ENCODE measurements around the gene TBC1D5.

GRCh38 chr3:17749705-17750293 lies 7.4 kb upstream of the TBC1D5 start:
- TF ChIP-seq CTCF (IDR thresholded peaks at IDR 0.05) (no peak), POLR2A (IDR thresholded peaks at IDR 0.05) (no peak), POLR2AphosphoS5 (IDR thresholded peaks at IDR 0.05; ENCODE audit: insufficient read depth in 1 of 2, low read depth in 1 of 2) (no peak)

All from vagina (tissue), 2 donors.